Brain microvascular endothelial cell (primary cell): ENCODE measurements around the gene CASKIN1.
"Not testable (repeated sequence)": the region's sequence is repeated elsewhere in the genome, so short reads cannot be mapped to it uniquely, and the experiment has no call there.

ENCODE experiments used
- DNase-seq: peaks from one replicate; pipeline ENCODE4 v3.0.0-alpha.2; 2020
- H3K27ac ChIP-seq: fragments of 250-450 bp; sonication (Bioruptor Pico); 2 replicates; pipeline ENCODE4 v1.5.1; 2020; ENCODE audit warnings: mild to moderate bottlenecking, moderate library complexity
- H3K27me3 ChIP-seq: fragments of 250-450 bp; sonication (Bioruptor Pico); replicated peaks from 2 replicates; pipeline ENCODE4 v1.5.1; 2020; ENCODE audit warnings: mild to moderate bottlenecking
- H3K36me3 ChIP-seq: fragments of 250-450 bp; sonication (Bioruptor Pico); replicated peaks from 2 replicates; pipeline ENCODE4 v1.5.1; 2020; ENCODE audit warnings: mild to moderate bottlenecking
- H3K4me3 ChIP-seq: 2 replicates; pipeline ENCODE4 v1.5.1; 2011; ENCODE audit warnings: low read depth, mild to moderate bottlenecking, control low read depth, low read length, moderate library complexity
- CTCF ChIP-seq: IDR thresholded peaks from 2 replicates; pipeline ENCODE4 v1.5.1; 2011; ENCODE audit warnings: low read depth, mild to moderate bottlenecking, moderate library complexity, low read length, control low read depth, inconsistent platforms; ENCODE audit errors: missing control alignments
- in situ Hi-C: cut with HindIII; loops from 2 replicates; pipeline ENCODE4 v1.10.0; 2017; ENCODE audit warnings: low sequenced_read_pairs, low pct_ligation_motif_present

The CASKIN1 gene

GRCh38 chr16:2205104-2205966, 8.9 kb upstream of the CASKIN1 start, which contains the start of gene MLST8:
MLST8 (plus strand) TSS chr16:2205454; CDS start chr16:2206086, 632 bp downstream.
- in situ Hi-C loops: no loop called here
- H3K36me3 ChIP-seq: peaks cover 22% of the 10 kb centered on the region
- H3K27me3 ChIP-seq: no peaks in the 10 kb centered on the region
- H3K27ac ChIP-seq: peak within 1 kb of the TSS; percentile 94
- H3K4me3 ChIP-seq: peak within 1 kb of the TSS; percentile 97
- DNase-seq: peak; percentile 56
- no peak for TF ChIP-seq CTCF

- H3K27ac ChIP-seq: peak overlapping the region; percentile 94
- no peak for TF ChIP-seq CTCF
- no peak for DNase-seq
Observed at GRCh38 chr16:2204416-2205103, 8.2 kb upstream of the CASKIN1 start.

GRCh38 chr16:2203119-2203688, 6.8 kb upstream of the CASKIN1 start:
- in situ Hi-C loops, DNase-seq, H3K27me3 ChIP-seq, H3K4me3 ChIP-seq, H3K36me3 ChIP-seq, H3K27ac ChIP-seq: not testable (repeated sequence)

More at GRCh38 chr16:2204416-2205103, 8.2 kb upstream of the CASKIN1 start:
- Histone ChIP-seq H3K4me3 (peak overlapping the region; percentile 97), H3K36me3 (peaks cover 22% of the 10 kb centered on the region), H3K27me3 (no peaks in the 10 kb centered on the region)
- in situ Hi-C loops: no loop called here

- Histone ChIP-seq H3K27ac (no peak overlapping the region), H3K4me3 (no peak overlapping the region), H3K27me3 (peaks cover 32% of the 10 kb centered on the region), H3K36me3 (no peaks in the 10 kb centered on the region)
- in situ Hi-C loops: no loop called here
- no peak for DNase-seq
- TF ChIP-seq CTCF: no peak
Observed at GRCh38 chr16:2200313-2200712, 3.9 kb upstream of the CASKIN1 start.

GRCh38 chr16:2199621-2200139, 3.3 kb upstream of the CASKIN1 start:
- Histone ChIP-seq H3K4me3 (no peak overlapping the region), H3K36me3 (no peaks in the 10 kb centered on the region), H3K27me3 (peaks cover 39% of the 10 kb centered on the region), H3K27ac (no peak overlapping the region)
- TF ChIP-seq CTCF: no peak
- in situ Hi-C loops: no loop called here
- DNase-seq: no peak

GRCh38 chr16:2199095-2199494, 2.7 kb upstream of the CASKIN1 start:
- in situ Hi-C loops: no loop called here
- DNase-seq: no peak
- no peak for TF ChIP-seq CTCF
- no peak overlapping the region for H3K27ac ChIP-seq
- H3K4me3 ChIP-seq: no peak overlapping the region
- no peaks in the 10 kb centered on the region for H3K36me3 ChIP-seq
- peaks cover 44% of the 10 kb centered on the region for H3K27me3 ChIP-seq
